ENCODE data around the gene POFUT1. TPM values are rescaled to one million over a fixed set of nuclear protein-coding genes. Genes with fewer than 3 reads are reported as not detected.

The POFUT1 gene
- total RNA-seq, 1 donor from 2014 or later = 23.8 TPM

GRCh38 chr20:32235331-32236047, 27.8 kb downstream of the POFUT1 start:
- TF ChIP-seq CTCF (conservative IDR thresholded peaks at IDR 0.05; ENCODE audit: low read depth, low read length) = no peak

GRCh38 chr20:32236048-32236533, 28.4 kb downstream of the POFUT1 start:
- no peak overlapping the region for H3K4me3 ChIP-seq (ENCODE audit: low read depth, low read length)
- DNase-seq (ENCODE audit: low read depth) = no peak
- TF ChIP-seq CTCF (conservative IDR thresholded peaks at IDR 0.05; ENCODE audit: low read depth, low read length) = no peak

More at GRCh38 chr20:32235331-32236047, 27.8 kb downstream of the POFUT1 start:
- no peak for DNase-seq (ENCODE audit: low read depth)
- H3K4me3 ChIP-seq (ENCODE audit: low read depth, low read length) = no peak overlapping the region

- no peak for TF ChIP-seq CTCF (conservative IDR thresholded peaks at IDR 0.05; ENCODE audit: low read depth, low read length)
- H3K4me3 ChIP-seq (ENCODE audit: low read depth, low read length) = no peak overlapping the region
- DNase-seq (ENCODE audit: low read depth) = no peak
Observed at GRCh38 chr20:32236819-32237218, 29.1 kb downstream of the POFUT1 start.

- H3K4me3 ChIP-seq (ENCODE audit: low read depth, low read length) = no peak overlapping the region
- no peak for DNase-seq (ENCODE audit: low read depth)
- TF ChIP-seq CTCF (conservative IDR thresholded peaks at IDR 0.05; ENCODE audit: low read depth, low read length) = no peak
Observed at GRCh38 chr20:32237419-32237818, 29.7 kb downstream of the POFUT1 start.

GRCh38 chr20:32238483-32239425, 31.1 kb downstream of the POFUT1 start:
- TF ChIP-seq CTCF (conservative IDR thresholded peaks at IDR 0.05; ENCODE audit: low read depth, low read length) = no peak
- H3K4me3 ChIP-seq (ENCODE audit: low read depth, low read length) = no peak overlapping the region
- DNase-seq (ENCODE audit: low read depth) = no peak

- no peak for TF ChIP-seq CTCF (conservative IDR thresholded peaks at IDR 0.05; ENCODE audit: low read depth, low read length)
- no peak for DNase-seq (ENCODE audit: low read depth)
- H3K4me3 ChIP-seq (ENCODE audit: low read depth, low read length) = no peak overlapping the region
Observed at GRCh38 chr20:32240205-32240604, 32.5 kb downstream of the POFUT1 start.

Measured in epithelial cell of proximal tubule (primary cell).